ENCODE results near the gene AUTS2. TPM values are rescaled to one million over a fixed set of nuclear protein-coding genes. Genes with fewer than 3 reads are reported as not detected.

The AUTS2 gene
- total RNA-seq, 1 experiment from 2014 or later = 4.6 TPM

GRCh38 chr7:70053989-70054388 lies 455.7 kb downstream of the AUTS2 start:
- no peak for DNase-seq (ENCODE audit: low read depth)

GRCh38 chr7:70056363-70056762 lies 458.1 kb downstream of the AUTS2 start:
- no peak for DNase-seq (ENCODE audit: low read depth)

GRCh38 chr7:70060298-70061068 lies 462.2 kb downstream of the AUTS2 start:
- no peak for DNase-seq (ENCODE audit: low read depth)

- no peak for DNase-seq (ENCODE audit: low read depth)
Measured at GRCh38 chr7:70063371-70063770, 465.1 kb downstream of the AUTS2 start.

GRCh38 chr7:70063927-70064326 lies 465.7 kb downstream of the AUTS2 start:
- DNase-seq (ENCODE audit: low read depth) = no peak

GRCh38 chr7:70066844-70067243 lies 468.6 kb downstream of the AUTS2 start:
- no peak for DNase-seq (ENCODE audit: low read depth)

- DNase-seq (ENCODE audit: low read depth) = no peak
Measured at GRCh38 chr7:70068531-70068930, 470.3 kb downstream of the AUTS2 start.

- DNase-seq (ENCODE audit: low read depth) = no peak
Measured at GRCh38 chr7:70069977-70070376, 471.7 kb downstream of the AUTS2 start.

GRCh38 chr7:70071766-70072165 lies 473.5 kb downstream of the AUTS2 start:
- DNase-seq (ENCODE audit: low read depth) = no peak

- DNase-seq (ENCODE audit: low read depth) = peak; percentile 94
Measured at GRCh38 chr7:70072220-70072619, 473.9 kb downstream of the AUTS2 start.

- no peak for DNase-seq (ENCODE audit: low read depth)
Measured at GRCh38 chr7:70076325-70076724, 478.1 kb downstream of the AUTS2 start.

GRCh38 chr7:70082099-70082611 lies 483.9 kb downstream of the AUTS2 start:
- peak; percentile 45 for DNase-seq (ENCODE audit: low read depth)

- DNase-seq (ENCODE audit: low read depth) = no peak
Measured at GRCh38 chr7:70091362-70091761, 493.1 kb downstream of the AUTS2 start.

- peak; percentile 77 for DNase-seq (ENCODE audit: low read depth)
Measured at GRCh38 chr7:70092314-70093204, 494.3 kb downstream of the AUTS2 start.

GRCh38 chr7:70093205-70093904 lies 495.1 kb downstream of the AUTS2 start:
- DNase-seq (ENCODE audit: low read depth) = peak; percentile 74

GRCh38 chr7:70094831-70095230 lies 496.6 kb downstream of the AUTS2 start:
- DNase-seq (ENCODE audit: low read depth) = no peak

- no peak for DNase-seq (ENCODE audit: low read depth)
Measured at GRCh38 chr7:70097645-70098044, 499.4 kb downstream of the AUTS2 start.

- peak; percentile 32 for DNase-seq (ENCODE audit: low read depth)
Measured at GRCh38 chr7:70098133-70098561, 499.9 kb downstream of the AUTS2 start.

- DNase-seq (ENCODE audit: low read depth) = no peak
Measured at GRCh38 chr7:70098905-70099672, 500.8 kb downstream of the AUTS2 start.

- no peak for DNase-seq (ENCODE audit: low read depth)
Measured at GRCh38 chr7:70104243-70104642, 506.0 kb downstream of the AUTS2 start.

GRCh38 chr7:70113078-70113477 lies 514.8 kb downstream of the AUTS2 start:
- DNase-seq (ENCODE audit: low read depth) = no peak

Data from LHCN-M2 (cell line).